LNCAP (cell line): ENCODE results near the gene MORN1.

Source experiments
- TF ChIP-seq, protein P1 (sequence below): fragments of 450-650 bp; IDR thresholded peaks from 2 replicates; pipeline ENCODE4 v1.5.1; 2017; ENCODE audit warnings: mild to moderate bottlenecking

The MORN1 gene

GRCh38 chr1:2402420-2402819, 11.1 kb upstream of the MORN1 start:
- TF ChIP-seq, protein P1, sequence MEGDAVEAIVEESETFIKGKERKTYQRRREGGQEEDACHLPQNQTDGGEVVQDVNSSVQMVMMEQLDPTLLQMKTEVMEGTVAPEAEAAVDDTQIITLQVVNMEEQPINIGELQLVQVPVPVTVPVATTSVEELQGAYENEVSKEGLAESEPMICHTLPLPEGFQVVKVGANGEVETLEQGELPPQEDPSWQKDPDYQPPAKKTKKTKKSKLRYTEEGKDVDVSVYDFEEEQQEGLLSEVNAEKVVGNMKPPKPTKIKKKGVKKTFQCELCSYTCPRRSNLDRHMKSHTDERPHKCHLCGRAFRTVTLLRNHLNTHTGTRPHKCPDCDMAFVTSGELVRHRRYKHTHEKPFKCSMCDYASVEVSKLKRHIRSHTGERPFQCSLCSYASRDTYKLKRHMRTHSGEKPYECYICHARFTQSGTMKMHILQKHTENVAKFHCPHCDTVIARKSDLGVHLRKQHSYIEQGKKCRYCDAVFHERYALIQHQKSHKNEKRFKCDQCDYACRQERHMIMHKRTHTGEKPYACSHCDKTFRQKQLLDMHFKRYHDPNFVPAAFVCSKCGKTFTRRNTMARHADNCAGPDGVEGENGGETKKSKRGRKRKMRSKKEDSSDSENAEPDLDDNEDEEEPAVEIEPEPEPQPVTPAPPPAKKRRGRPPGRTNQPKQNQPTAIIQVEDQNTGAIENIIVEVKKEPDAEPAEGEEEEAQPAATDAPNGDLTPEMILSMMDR, result no peak

DNA sequence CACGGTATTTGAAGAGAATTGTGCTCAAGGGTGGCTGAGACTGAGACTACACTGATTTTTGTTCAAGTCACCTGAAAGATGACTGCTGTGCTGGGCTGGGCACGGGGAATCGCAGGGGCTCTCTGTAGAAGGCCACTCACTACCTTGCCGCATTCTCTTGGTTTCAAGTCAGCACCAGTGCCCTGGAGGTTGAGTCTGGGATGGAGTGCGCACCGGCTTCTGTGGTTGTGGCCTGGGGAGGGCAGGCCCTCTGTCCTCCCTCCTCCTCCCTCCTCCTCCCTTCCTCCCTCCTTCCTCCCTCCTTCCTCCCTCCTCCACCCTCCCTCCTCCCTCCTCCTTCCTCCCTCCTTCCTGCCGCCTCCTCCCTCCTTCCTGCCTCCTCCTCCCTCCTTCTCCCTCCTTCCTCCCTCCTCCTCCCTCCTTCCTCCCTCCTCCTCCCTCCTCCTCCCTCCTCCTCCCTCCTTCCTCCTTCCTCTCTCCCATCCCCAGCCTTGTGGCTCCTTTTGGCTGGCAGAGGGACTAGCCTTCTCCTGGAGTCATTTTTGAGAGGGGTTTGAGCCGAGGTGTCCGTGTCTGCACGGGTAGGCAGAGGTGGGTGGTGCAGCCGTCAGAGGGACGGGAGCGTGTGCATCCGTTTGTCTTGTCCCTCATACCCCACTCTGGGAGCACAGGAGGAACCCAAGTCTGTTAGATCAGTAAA, 9.7 kb upstream of the MORN1 start:
- TF ChIP-seq, protein P1, result no peak

DNA sequence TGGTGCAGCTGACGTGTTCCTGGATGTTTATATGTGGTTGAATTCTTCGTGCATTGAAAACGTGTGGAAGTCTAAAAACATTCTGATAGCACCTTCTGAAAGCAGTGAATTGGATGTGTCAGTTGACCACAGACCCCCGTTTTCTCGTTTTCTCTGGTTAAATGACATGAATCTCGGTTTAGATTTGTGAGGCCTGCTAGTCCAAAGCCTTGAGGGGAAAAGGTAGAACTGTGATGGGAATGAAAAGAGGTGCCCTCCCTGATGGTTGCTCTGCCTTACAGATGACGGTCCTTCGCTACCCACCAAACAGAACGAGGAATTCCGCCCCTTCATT, 9.2 kb upstream of the MORN1 start:
- TF ChIP-seq, protein P1, result no peak

GRCh38 chr1:2399890-2400575, 8.7 kb upstream of the MORN1 start:
- TF ChIP-seq, protein P1, result no peak

DNA sequence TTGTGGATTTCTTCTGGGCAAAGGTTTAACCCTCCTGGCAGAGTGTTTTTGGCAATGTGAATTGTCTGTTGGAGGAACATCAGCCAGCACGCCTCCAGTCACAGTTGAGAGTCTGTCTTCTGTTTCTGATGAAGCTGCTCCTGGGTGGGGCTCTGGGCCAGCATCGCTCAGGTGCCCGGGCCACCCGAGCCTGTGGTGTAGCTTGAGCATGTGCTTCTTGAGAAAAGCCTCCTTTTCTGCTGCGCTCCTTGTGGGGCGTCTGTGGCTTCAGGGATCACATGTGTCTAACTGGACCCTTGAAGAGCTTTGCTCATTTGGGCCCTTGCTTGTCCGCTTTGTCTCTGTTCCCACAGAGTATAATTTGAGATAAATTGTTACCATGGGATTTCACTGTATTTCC, 7.5 kb upstream of the MORN1 start:
- TF ChIP-seq, protein P1, result no peak

DNA sequence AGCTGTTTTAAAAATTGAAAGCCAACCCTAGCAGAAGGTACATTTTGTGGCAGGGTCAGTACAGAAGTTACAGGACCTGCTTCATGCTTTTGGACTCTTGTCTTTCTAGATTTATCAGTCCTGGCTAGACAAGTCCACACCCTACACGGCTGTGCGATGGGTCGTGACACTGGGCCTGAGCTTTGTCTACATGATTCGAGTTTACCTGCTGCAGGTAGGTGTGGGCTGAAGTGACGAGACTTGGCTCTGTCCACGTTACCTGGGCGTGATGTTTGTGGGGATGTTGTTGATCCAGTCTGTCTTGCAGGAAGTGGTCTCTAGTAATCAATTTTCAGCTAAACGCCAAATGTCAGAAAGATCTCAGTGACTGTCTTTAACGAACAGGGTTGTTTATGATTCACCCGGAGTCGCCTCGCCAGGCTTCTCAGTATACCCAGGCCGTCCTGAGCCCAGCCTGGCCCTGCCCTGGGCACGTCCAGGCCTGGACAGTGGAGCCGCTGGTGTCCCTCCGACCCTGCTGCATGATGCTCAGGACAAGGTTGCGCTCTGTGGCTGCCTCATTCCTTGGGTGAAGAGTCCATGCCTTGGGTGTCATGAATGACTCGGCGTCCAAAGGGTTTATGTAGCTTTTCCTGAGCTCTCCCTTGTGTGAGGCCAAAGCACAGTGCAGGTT, 5.8 kb upstream of the MORN1 start:
- TF ChIP-seq, protein P1, result no peak

DNA sequence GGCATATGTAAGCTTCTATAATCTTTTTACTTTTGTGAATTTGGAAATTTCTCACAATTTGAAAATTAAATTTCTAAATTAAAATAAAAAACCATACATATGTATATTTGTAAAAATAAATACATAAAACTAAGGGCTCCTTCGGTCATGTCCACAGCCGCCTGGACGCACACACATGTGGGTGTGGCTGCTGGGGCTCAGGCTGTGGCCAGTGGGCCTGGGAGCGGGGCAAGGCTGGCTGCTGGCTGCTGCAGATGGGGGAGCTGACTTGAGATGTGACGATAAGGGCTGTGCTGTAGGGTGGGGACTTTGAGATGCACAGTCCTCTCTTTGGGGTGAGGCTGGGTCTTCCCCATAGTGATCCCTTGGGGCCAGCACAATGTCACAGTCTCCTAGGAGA, 5.1 kb upstream of the MORN1 start:
- TF ChIP-seq, protein P1, result no peak
